NCI-H146 (cell line): Measurements from ENCODE around the gene CCDC30.
"Not testable (repeated sequence)": the region's sequence is repeated elsewhere in the genome, so short reads cannot be mapped to it uniquely, and the experiment has no call there.

Experiments used
- DNase-seq: peaks from one replicate; lab custom pipeline; 2025; lab: John Stamatoyannopoulos, UW

Gene CCDC30

DNA sequence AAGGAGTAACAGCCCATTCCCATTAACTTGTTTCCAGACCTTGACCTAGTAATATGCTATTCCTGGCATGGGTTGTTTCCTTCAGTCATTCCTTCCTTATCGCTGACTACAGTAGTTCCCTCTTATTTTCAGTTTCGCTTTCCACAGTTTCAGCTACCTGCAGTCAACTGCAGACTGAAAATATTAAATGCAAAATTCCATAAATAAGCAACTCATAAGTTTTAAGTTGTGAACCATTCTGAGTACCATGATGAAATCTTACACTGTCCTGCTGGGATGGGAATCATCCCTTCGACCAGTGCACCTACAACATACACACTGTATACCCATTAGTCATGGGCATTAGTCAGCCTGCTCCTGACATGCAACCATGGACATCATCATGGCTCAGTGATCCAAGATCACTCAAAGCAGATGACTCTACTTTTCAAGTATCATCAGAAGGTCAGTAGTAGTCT, 66.7 kb downstream of the CCDC30 start:
- DNase-seq, result no peak

DNA sequence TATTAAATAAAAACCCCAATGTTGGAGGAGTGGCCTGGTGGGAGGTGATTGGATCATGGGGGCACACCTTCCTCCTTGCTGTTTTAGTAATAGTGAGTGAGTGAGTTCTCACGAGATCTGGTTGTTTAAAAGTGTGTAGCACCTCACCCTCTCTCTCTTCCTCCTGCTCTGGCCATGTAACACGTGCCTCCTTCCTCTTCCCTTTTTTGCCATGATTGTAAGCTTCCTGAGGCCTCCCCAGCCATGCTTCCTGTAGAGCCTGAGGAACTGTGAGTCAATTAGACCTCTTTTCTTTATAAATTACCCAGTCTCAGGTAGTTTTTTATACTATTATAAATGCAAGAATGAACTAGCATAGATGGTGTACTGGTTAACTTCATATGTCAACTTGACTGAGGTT, 68.0 kb downstream of the CCDC30 start:
- DNase-seq, result no peak

DNA sequence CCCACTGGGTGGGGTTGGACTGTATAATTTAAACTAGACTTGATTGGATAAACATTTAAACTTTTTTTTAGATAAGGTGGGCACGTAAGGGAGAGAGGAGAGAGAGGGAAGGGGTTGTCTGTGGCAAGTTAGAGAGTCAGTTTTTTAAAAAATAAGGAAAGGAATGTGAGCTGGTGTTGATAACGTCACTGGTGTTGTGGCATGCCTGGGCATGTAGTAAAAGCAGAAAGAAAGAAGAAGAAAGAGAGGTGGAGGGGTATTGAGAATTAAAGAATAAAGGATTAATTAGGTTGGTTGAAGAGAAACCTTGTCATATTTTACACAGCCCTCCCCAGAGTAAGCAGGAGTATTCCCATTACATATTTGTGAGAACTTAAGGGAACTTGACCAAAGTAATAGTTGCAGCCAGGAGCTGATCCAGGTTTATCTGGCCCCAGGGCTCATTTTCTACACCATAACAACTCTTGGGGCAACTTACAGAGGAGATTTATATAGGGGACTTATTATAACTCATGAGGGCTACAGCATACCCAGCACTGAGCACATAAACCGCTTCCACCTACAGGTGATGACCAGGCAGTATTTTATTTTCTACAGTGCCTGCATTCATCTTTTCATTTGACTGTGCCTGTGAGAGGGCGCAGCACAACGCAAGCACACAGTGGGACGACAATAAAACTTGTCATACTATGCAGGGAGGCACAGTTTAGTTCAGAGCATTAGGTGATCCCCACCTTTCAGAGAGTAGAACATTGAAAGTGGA, 70.2 kb downstream of the CCDC30 start:
- no peak for DNase-seq

DNA sequence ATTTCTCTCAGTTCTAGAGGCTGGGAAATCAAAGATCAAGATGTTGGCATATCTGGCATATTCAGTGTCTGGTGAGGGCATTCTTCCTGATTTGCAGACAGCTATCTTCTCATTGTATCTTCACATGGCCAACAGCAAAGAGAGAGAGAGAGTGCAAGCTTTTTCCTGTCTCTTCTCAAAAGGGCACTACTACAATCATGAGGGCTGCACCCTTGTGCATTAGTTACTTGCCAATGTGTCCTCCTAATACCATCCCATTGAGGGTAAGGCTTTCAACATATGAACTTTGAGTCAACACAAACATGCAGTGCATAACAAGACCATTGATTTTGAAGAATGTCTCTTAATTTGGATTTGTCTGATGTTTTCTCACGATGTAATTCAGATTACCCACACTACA, 78.0 kb downstream of the CCDC30 start:
- DNase-seq, result no peak

DNA sequence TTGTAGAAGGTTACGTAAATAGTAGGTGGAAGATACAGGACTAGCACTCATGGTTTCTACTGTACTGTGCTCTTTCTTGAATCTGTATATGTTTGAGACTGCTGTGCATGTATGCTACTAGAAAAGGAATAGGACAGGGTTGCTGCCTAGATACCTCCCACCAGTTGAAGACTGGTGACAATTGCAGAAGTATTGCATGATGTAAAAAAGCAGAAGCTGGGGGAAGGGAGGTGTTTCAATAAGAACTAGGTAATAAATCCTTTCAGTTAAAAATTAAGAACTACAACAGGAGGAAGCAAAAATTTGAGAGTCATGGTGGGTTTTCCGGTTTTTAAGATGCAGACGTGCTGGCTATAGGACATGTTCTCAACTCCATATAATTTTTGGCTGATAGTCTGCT, 88.1 kb downstream of the CCDC30 start:
- DNase-seq, result no peak

DNA sequence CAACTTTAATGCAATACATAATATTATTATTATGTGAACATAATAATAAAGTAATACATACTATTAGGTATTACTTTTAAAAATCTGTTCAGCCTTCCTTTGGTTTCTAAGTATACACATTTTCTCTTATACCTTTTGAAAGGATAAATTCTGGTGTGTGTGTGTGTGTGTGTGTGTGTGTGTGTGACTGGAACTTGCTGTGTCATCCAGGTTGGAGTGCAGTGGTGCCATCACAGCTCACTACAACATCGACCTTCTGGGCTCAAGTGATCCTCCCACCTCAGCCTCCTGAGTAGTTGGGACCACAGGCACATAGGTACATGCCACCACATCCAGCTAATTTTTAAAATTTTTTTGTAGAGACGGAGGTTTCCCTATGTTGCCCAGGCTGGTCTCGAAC, 88.5 kb downstream of the CCDC30 start:
- no peak for DNase-seq

DNA sequence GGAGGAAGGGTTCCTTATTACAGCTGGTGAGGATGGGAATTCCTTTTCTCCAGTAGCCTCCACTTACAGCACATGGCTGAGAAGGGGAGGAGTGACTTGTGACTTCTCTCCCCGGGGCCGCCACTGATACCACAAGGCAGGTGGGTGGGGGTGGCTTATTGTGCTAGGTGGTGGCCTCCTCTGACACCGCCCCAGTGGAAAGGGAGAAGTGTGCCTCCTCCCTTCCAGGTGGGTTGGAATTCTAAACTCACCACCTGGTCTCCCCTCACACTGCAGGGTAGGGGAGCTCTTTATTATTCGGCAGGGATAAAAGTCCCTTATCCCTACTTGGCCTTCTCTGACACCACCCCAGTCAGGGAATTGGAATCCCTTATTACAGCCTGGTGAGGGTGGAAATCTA, 89.5 kb downstream of the CCDC30 start:
- no peak for DNase-seq

DNA sequence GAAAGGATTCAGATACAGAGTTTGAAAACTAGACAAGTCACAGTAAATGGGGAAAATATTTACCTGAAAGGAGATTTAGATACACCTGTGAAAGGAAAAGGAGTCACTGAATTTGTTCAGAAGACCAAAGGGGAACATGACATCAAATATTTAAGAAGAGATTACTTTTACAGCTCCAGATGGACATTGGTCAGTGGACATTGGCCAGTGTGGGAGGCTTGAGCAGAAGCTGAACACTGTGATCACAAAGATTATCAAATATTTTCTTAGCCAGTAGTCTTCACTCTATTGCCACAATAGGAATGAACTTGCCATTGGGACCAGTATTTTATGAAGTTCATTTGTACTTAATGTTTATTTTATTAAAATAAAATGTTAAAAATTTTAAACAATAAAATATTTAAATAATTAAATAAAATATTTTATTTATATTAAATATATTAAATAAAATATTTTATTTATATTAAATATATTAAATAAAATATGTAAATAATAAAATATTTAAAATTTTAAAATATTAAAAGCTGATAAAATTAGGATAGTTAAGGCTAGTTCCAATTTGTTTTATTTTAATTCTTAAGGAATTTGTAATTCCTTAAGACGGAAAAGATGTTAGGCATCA, 94.3 kb downstream of the CCDC30 start:
- no peak for DNase-seq

DNA sequence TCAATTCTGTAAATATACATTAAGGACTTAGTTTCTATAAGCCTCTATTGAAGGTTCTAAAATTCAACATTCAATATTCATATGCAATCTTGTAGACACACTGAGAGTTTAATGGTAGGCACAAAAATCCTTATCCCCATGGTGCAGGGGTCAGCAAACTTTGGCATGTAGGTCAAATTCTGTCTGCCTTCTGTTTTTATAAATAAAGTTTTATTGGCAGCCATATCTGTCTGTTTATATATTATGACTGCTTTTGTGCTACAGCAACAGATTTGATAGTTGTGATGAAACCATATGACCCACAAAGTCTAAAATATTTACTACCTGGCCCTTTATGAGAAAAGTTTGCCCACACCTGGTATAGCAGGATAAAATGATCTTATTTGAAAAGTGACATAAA, 104.0 kb downstream of the CCDC30 start:
- no peak for DNase-seq

DNA sequence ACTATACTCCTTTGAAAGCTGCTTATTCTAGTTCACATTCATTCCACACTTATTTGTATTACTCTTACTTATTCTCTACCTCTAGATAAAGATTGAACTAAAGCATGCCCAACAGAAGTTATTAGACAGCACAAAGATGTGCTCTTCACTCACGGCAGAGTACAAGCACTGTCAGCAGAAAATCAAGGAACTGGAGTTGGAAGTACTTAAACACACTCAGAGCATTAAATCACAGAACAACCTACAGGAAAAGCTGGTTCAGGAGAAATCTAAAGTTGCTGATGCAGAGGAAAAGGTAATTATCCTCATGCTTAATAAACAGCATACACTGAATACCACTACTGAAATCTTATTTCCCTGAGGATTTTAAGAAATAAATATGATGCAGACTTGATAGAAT, 113.8 kb downstream of the CCDC30 start:
- no peak for DNase-seq

DNA sequence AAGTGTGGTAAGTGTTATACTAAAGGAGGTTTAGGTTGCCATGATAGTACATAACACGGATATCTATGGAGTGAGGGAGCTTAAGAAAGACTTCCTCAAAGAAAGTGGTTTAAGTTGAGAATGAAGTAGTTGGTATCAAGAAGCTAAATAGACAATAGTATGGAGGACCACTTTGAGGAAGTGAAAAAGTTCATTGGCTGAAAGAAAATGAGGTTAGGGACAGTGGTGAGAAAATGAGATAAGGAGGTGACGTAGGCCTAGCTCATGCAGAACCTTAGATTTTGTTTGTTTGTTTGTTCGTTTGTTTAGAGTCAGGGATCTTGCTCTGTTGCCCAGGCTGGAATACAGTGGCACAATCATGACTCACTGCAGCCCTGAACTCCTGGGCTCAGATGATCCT, 122.9 kb downstream of the CCDC30 start:
- DNase-seq, result no peak

DNA sequence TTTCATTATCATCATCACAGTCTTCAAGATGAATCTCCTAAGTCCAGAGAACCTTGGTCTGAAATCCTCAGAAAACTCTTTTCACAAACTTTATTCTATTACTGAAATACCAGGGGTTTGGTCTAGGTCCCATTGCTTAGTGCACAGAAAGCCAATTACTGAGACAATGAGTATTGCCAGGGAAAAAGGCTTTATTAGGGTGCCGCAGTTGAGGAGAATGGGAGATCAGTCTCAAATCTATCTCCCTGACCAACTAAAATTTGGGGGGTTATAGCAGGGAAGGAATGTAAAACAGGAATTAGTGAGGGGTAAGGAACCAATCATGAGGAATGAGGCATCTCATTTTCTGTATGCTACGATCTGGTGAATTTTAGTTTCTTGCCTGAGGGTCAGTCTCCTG, 124.7 kb downstream of the CCDC30 start:
- DNase-seq, result no peak

DNA sequence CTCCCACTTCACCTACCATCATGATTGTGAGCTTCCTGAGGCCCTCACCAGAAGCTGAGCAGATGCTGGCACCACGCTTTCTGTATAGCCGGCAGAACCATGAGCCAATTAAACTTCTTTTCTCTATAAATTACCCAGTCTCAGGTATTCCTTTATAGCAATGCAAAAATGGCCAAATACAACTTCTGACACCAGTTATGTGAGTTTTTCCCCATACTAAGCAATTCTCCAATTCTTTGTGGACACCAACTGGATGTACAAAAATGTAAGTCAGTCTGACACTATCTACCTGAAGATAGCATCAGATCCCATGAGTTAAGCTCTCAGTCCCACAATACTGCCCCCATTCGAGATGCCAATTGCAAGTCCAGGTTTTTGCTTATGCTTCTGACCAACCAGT, 129.7 kb downstream of the CCDC30 start:
- DNase-seq, result no peak

DNA sequence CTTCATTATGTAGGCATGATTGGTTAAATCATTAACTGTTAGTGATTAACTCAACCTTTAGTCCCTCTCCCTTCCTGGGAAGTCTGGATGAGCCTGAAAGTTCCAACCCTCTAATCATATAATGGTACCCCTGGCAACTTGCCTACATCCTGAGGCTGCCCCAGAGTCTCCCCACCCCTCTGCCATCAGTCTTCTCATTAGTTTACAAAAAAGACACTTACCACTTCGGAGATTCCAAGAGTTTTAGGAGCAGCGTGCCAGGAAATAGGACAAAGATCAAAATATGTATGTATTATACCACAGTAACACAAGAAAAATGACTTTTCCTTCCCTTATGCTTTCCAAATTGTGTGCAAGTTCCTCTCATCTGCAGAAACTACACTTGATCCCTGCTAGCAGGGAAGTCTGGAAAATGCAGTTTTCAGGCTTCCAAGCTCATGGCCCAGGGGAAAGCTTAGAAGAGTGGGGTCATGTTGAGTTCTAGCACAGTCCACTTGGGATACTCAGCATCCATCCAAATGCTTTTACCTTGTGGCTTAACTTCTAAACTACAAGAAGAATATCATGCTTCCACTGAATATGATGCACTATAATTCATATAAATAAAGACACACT, 130.5 kb downstream of the CCDC30 start:
- DNase-seq, result no peak

DNA sequence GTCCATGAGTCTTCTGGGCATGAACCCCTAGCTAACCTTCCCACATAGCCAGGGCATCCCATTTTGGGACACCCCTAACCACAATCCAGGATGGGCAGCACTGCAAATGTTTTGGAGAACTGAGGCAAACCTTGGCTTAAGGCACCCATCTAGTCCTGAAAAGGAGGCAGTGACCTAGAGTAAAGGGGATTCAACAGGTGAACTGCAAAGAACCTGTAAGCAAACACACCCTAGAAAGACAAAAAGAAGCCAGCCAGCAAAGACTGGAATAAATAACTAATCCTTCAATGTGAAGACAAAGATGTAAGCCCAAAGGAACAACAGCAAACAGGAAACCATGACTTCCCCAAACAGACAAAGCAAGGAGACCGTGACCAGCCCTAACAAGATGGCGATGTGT, 138.4 kb downstream of the CCDC30 start:
- DNase-seq, result no peak

DNA sequence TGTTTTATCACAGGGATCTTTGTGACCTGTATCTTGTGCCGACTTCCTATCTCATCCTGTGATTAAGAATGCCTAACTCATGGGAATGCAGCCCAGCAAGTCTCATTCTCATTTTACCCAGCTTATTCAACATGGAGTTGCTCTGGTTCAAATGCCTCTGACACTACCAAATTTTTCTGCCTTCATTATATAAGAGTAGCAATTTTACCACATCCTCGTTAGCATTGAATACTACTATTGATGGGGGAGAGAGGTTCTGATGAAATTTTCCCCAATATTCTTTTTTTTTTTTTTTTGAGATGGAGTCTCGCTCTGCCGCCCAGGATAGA, 150.7 kb downstream of the CCDC30 start:
- no peak for DNase-seq

DNA sequence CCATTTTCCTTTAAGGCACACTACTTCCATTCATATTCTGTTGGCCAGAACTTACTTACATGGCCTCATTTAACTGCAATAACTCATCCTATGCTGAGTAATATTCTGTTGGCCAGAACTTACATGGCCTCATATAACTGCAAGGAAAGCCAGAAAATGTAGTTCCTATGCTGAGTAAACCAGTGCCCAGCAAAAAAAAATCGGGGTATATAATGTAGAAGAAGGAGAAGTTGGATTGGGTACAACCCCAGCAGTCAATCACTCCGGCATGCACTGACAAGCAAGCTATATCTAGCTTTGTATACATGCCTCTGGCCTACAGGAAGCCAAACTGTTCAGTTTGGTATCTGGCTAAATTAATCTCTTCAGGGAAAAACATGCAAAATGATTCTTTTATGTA, 155.8 kb downstream of the CCDC30 start:
- no peak for DNase-seq

DNA sequence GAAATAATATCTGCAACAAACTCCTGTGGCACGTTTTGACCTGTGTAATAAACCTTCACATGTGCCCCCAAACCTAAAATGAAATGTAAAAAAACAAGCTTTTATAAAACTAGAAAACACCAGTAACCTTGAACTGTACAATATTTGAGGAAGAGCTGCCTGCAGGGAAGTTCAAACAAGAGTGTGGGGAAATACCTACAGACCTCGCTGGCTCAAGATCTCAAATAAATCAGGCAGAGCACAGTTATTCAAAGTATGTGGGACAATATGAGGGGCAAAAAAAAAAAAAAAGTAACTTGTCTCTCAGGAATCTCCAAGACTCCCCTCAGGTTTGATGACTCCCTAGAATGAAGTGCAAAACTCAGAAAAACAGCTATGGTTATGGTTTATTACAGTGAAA, 157.2 kb downstream of the CCDC30 start:
- DNase-seq, result no peak

DNA sequence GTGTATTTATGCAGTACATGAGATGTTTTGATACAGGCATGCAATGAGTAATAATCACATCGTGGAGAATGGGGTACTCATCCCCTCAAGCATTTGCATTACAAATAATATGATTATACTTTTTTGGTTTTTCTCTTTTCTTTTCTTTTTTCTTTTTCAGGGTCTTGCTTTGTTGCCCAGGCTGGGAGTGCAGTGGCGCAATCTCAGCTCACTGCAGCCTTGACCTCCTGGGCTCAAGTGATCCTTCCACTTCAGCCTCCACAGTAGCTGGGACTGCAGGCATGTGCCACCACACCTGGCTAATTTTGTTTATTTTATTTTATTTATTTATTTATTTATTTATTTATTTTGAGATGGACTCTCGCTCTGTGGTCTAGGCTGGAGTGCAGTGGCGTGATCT, 158.1 kb downstream of the CCDC30 start:
- not testable (repeated sequence) for DNase-seq

DNA sequence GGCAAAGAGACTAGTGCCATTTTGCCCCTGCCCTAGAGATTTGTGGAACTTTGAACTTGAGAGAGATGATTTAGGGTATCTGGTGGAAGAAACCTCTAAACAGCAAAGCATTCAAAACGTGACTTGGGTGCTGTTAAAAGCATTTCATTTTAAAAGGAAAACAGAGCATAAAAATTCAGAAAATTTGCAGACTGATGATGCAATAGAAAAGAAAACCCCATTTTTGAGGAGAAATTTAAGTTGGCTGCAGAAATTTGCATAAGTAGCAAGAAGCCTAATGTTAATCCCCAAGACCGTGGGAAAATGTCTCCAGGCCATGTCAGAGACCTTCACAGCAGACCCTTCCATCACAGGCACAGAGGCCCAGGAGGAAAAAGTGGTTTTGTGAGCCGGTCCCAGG, 164.1 kb downstream of the CCDC30 start:
- DNase-seq, result not testable (repeated sequence)

DNA sequence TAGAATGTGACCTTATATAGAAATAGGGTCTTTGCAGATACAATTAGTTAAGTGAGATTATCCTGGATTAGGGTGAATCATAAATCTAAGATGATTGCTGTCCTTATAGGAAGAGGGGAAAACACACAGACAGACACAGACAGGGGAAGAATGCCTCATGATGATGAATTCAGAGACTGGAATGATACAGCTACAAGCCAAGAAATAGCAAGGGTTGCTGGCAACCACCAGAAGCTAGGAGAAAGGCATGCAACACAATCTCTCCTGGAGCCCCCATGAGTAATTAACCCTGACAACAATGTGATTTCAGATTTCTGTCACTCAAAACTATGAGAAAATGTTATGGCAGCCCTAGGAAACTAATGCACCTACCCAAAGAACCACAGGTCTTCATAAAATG, 176.0 kb downstream of the CCDC30 start:
- DNase-seq, result no peak

DNA sequence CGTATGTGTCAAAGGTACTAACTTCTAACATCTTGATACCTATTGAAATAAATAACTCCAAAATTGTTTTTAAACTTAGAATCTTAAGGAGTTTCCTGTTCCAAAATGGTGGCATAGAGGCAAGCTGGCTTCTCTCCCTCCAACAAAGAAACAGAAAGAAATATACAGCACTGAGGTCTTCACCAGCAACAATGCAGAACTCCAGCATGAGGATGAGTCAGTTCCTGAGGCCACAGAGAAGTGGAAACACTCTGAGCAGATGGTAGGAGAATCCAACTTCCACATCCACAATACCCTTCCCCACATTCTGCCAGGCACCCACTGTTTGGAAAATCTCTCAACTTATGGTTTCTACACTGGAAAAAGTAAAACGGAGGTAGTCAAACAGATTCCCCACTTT, 183.0 kb downstream of the CCDC30 start:
- DNase-seq, result no peak

DNA sequence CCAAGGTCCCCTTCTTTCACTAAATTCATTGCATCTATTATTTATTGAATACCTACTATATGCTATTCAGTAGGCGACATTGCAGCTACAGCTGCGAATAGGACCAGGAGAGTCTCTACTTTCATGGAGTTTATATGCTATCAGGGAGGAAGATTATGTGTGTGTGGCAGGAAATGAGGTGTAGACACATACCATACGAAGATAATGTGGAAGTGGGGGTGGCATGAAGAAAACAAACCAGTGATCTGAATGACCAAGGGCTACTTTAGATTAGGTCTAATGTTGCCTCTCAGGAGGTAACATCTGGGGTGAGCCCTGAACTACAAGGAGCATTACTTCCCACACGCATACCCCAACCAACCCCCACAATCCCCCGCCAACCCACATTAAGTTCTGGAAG, 194.1 kb downstream of the CCDC30 start:
- DNase-seq, result peak; percentile 9
